IMR-90 (cell line): Measurements from ENCODE around the gene GABRP.

Experiments used
- BHLHE40 ChIP-seq: fragments of 150-350 bp; IDR thresholded peaks from 2 replicates; pipeline ENCODE4 v1.6.1; 2016; ENCODE audit warnings: mild to moderate bottlenecking, low read depth, low read length
- CEBPB ChIP-seq: IDR thresholded peaks from 2 replicates; pipeline ENCODE4 v1.6.1; 2012; ENCODE audit warnings: low read depth, low read length, improper control_type of control experiment
- CHD1 ChIP-seq: IDR thresholded peaks from 2 replicates; pipeline ENCODE4 v1.6.1; 2012; ENCODE audit warnings: low read depth, low read length, improper control_type of control experiment
- MAFK ChIP-seq: IDR thresholded peaks from 2 replicates; pipeline ENCODE4 v1.6.1; 2012; ENCODE audit warnings: low read depth, low read length, improper control_type of control experiment
- MXI1 ChIP-seq: IDR thresholded peaks from 2 replicates; pipeline ENCODE4 v1.6.1; 2012; ENCODE audit warnings: low read depth, mild to moderate bottlenecking, low read length, moderate library complexity, borderline replicate concordance
- NFE2L2 ChIP-seq: fragments of 150-350 bp; IDR thresholded peaks from 2 replicates; pipeline ENCODE4 v1.6.1; 2016; ENCODE audit warnings: low read depth, mild to moderate bottlenecking, low read length
- POLR2A ChIP-seq: IDR thresholded peaks from 2 replicates; pipeline ENCODE4 v1.6.1; 2012; ENCODE audit warnings: mild to moderate bottlenecking, low read depth, low read length
- RAD21 ChIP-seq: IDR thresholded peaks from 2 replicates; pipeline ENCODE4 v1.6.1; 2012; ENCODE audit warnings: low read length, improper control_type of control experiment
- RFX5 ChIP-seq: IDR thresholded peaks from 2 replicates; pipeline ENCODE4 v1.8.0; 2012; ENCODE audit warnings: low read depth, mild to moderate bottlenecking, low read length, moderate library complexity
- SMC3 ChIP-seq: fragments of 150-350 bp; IDR thresholded peaks from 2 replicates; pipeline ENCODE4 v1.6.1; 2016; ENCODE audit warnings: low read depth, mild to moderate bottlenecking, antibody characterized with exemption, low read length, moderate library complexity
- TF ChIP-seq, protein P1 (sequence below): conservative IDR thresholded peaks from 2 replicates; pipeline ENCODE4 v1.5.1; 2012; ENCODE audit warnings: mild to moderate bottlenecking, low read depth, low read length, improper control_type of control experiment

DNA sequence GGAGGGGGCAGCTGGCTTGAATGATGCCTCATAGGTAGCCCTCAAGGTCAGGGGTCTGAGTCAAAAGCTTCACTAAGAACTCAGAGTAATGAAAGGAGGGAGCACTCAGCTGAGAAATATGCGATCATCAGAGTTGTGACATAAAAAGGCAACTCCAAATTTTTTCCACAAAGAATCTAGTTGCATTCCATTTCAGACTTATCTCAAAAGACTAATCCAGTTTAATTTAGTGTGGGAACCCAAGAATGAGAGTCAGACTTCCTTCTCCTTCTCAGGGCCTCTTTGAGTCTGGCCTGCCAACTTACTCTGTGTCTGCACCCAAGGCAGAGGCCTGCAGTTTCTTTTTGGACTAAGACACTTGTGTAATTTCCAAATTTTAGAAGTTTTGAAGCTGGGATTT, 34.7 kb downstream of the GABRP start:
- TF ChIP-seq, protein P1, sequence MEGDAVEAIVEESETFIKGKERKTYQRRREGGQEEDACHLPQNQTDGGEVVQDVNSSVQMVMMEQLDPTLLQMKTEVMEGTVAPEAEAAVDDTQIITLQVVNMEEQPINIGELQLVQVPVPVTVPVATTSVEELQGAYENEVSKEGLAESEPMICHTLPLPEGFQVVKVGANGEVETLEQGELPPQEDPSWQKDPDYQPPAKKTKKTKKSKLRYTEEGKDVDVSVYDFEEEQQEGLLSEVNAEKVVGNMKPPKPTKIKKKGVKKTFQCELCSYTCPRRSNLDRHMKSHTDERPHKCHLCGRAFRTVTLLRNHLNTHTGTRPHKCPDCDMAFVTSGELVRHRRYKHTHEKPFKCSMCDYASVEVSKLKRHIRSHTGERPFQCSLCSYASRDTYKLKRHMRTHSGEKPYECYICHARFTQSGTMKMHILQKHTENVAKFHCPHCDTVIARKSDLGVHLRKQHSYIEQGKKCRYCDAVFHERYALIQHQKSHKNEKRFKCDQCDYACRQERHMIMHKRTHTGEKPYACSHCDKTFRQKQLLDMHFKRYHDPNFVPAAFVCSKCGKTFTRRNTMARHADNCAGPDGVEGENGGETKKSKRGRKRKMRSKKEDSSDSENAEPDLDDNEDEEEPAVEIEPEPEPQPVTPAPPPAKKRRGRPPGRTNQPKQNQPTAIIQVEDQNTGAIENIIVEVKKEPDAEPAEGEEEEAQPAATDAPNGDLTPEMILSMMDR = no peak
- TF ChIP-seq POLR2A = no peak
- TF ChIP-seq NFE2L2 = no peak
- no peak for TF ChIP-seq RFX5
- TF ChIP-seq CEBPB = peak; percentile 54
- TF ChIP-seq MXI1 = no peak
- TF ChIP-seq MAFK = no peak
- TF ChIP-seq SMC3 = no peak
- TF ChIP-seq RAD21 = no peak
- no peak for TF ChIP-seq BHLHE40
- no peak for TF ChIP-seq CHD1
